ENCODE data around the gene INPP5D. TPM values are rescaled to one million over a fixed set of nuclear protein-coding genes. Genes with fewer than 3 reads are reported as not detected.

Gene INPP5D
- total RNA-seq, 1 donor from 2014 or later, result 58.5 TPM

DNA sequence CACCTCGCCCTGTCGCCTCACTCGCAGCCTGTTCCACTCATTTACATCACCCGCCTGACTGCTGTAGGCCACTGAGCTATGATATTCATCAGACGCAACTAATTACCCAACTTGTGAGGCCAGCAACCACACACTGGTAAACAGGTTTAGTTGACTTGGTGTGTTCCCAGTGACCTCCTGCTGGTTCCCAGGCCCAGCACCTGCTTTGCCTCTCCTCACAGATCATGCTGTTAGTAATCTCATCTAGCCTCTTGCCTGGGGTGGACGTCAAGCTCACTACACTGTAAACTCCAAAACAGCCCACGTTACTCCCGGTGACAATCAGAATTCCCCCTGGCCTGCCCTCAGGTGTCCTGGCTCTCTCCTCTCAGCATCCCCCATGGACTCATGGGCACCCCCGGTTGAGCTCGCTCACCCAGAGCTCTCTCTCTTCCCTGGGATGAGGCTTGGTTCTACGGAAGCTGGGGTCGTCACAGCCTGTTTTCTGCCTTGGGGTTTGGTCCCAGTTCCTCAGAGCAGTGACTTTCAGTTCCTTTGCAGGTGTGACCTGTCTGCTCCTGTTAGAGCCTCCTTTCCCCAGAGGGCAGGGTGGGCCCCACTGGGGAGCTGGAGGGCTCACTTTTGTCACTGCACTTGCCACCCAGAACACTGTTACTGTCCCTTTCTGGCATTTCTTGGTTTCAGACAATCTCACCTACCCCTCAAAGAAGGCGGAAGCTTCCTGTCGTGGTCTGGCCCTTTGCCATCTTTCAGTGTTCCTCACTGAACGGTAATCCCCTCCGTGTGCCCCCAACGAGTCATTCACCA lies 40.3 kb downstream of the INPP5D start:
- Mint-ChIP-seq H3K9me3 (no peaks in the 10 kb centered on the region), H3K4me1 (ENCODE audit: low read depth) (peaks cover 41% of the 10 kb centered on the region), H3K27me3 (ENCODE audit: low read depth) (no peaks in the 10 kb centered on the region), H3K27ac (peak overlapping the region; percentile 32), H3K36me3 (ENCODE audit: low read depth) (peaks cover 71% of the 10 kb centered on the region), H3K4me3 (ENCODE audit: low read depth) (no peak overlapping the region)
- intact Hi-C loops (cut with micrococcal nuclease), result no loop called here
- DNase-seq (ENCODE audit: low spot score), result no peak

DNA sequence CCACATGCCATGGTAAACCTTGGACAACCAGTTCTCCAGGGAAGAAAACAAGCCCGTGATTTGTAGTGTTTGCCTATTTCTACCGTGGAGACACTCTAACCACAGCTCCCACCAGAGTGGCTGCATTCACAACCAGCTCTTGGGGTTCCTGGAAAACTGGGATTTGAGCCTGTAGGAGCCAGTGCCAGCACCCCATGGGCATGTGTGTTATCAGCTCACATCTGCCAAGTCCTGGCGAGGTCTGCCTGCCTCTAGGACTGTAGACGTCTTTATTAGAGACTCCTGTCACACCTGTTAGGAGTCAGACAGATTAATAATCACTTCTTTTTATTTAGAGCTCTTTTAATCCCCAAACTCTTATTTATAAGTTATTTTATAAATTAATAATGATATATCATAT lies 41.0 kb downstream of the INPP5D start:
- Mint-ChIP-seq H3K9me3 (no peaks in the 10 kb centered on the region), H3K4me3 (ENCODE audit: low read depth) (no peak overlapping the region), H3K27ac (no peak overlapping the region), H3K4me1 (ENCODE audit: low read depth) (peaks cover 41% of the 10 kb centered on the region), H3K36me3 (ENCODE audit: low read depth) (peaks cover 75% of the 10 kb centered on the region), H3K27me3 (ENCODE audit: low read depth) (no peaks in the 10 kb centered on the region)
- no peak for DNase-seq (ENCODE audit: low spot score)
- intact Hi-C loops (cut with micrococcal nuclease), result no loop called here

DNA sequence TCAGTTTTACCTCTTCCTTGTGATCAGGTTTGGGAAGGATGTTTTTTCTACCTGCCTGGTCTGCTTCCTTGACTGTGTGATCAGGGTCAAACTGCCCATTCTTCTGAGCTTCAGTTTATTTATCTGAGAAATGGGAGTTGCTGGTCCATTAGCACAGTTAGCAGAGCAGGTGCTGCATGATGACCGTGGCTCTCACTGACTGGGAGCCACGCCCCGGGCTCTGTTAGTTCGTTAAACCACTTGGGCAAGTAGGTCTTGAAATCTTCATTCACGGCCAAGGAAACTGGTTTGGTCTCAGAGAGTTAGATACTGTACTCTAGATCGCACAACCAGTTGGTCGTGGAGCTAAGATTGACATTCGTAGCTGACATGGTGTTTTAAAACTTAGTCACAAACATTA lies 41.7 kb downstream of the INPP5D start:
- no peak for DNase-seq (ENCODE audit: low spot score)
- Mint-ChIP-seq H3K9me3 (no peaks in the 10 kb centered on the region), H3K4me1 (ENCODE audit: low read depth) (peaks cover 41% of the 10 kb centered on the region), H3K4me3 (ENCODE audit: low read depth) (no peak overlapping the region), H3K27ac (no peak overlapping the region), H3K36me3 (ENCODE audit: low read depth) (peaks cover 74% of the 10 kb centered on the region), H3K27me3 (ENCODE audit: low read depth) (no peaks in the 10 kb centered on the region)
- intact Hi-C loops (cut with micrococcal nuclease), result no loop called here

DNA sequence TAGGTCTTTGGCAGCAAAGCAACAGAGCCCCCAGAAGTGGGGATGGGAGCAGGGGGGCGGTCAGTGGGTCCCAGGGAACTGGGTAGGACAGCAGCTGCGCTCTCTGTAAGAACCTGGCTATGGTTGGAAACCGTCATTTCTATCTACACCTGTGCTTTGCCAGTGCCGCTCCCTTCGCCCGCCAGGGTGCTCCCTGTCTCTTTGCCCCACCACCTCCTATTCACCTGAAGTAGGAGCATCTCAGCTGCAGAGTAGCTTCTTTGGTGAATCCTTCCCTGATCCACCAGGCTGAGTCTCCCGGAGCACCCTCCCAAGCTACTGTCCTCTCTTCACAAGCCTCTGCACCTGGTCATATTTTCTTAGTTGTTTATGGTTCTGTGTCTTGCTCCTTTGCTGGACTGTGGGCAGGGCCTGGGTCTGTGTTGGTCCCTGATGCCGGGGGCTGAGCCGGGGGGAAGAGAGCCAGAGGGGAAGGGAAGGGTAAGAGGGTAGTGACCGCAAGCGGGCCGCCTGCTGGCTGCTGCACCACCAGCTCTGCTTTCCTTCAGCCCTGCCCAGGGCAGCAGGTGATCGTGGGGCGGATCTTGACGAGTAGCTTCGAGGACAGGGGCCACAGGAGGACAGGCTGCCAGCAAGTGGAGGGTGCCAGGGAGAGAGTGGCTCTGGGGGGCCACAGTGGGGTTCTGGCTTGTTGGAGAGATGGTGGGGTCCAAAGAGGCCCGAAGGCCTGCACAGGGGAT lies 45.2 kb downstream of the INPP5D start:
- peaks cover 30% of the 10 kb centered on the region for H3K4me1 Mint-ChIP-seq (ENCODE audit: low read depth)
- intact Hi-C loops (cut with micrococcal nuclease), result no loop called here
- DNase-seq (ENCODE audit: low spot score), result no peak
- H3K27ac Mint-ChIP-seq, result no peak overlapping the region
- no peaks in the 10 kb centered on the region for H3K9me3 Mint-ChIP-seq
- H3K36me3 Mint-ChIP-seq (ENCODE audit: low read depth), result peaks cover 43% of the 10 kb centered on the region
- H3K4me3 Mint-ChIP-seq (ENCODE audit: low read depth), result no peak overlapping the region
- no peaks in the 10 kb centered on the region for H3K27me3 Mint-ChIP-seq (ENCODE audit: low read depth)

DNA sequence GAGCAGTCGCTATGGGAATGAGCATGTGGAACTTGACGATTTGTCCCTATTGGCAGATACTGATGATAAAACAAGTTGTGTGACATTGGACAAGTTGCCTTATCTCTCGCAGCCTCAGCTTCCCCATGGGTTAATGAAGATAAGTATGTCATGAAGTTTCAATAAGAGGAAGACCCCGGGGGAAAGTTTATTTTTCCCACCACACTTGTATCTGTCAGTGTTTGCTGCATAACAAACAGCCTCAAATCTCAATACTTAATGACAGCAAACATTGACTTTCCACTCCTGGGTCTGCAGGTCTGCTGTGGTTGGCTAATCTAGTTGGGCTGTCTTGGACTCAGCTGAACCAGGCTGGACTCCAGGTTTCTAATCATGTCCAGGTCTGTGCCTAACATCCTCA lies 45.8 kb downstream of the INPP5D start:
- H3K27ac Mint-ChIP-seq, result no peak overlapping the region
- peaks cover 25% of the 10 kb centered on the region for H3K4me1 Mint-ChIP-seq (ENCODE audit: low read depth)
- no peaks in the 10 kb centered on the region for H3K9me3 Mint-ChIP-seq
- no peak for DNase-seq (ENCODE audit: low spot score)
- H3K4me3 Mint-ChIP-seq (ENCODE audit: low read depth), result no peak overlapping the region
- intact Hi-C loops (cut with micrococcal nuclease), result no loop called here
- peaks cover 37% of the 10 kb centered on the region for H3K36me3 Mint-ChIP-seq (ENCODE audit: low read depth)
- no peaks in the 10 kb centered on the region for H3K27me3 Mint-ChIP-seq (ENCODE audit: low read depth)

DNA sequence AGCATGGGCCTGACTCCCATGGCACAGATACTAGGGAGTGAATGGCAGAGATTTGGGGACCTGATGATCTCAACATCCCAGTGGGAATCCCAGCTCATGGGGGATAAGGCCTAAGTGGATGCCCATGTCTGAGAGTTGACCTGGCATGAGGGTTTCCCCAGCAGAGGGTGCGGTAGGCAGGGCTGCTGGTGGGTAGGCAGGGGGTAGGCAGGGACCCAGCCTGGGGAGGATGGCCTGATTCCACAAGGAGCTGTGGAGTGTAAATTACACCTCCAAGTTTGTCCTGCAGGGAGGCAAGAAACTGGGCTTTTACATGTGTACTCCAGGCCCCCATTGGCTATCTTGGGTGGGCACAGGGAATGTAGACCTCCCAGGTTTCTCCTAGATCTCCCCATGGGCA lies 46.9 kb downstream of the INPP5D start:
- intact Hi-C loops (cut with micrococcal nuclease), result no loop called here
- DNase-seq (ENCODE audit: low spot score), result no peak
- Mint-ChIP-seq H3K9me3 (no peaks in the 10 kb centered on the region), H3K36me3 (ENCODE audit: low read depth) (peaks cover 32% of the 10 kb centered on the region), H3K4me1 (ENCODE audit: low read depth) (peaks cover 21% of the 10 kb centered on the region), H3K4me3 (ENCODE audit: low read depth) (no peak overlapping the region), H3K27ac (no peak overlapping the region), H3K27me3 (ENCODE audit: low read depth) (no peaks in the 10 kb centered on the region)

DNA sequence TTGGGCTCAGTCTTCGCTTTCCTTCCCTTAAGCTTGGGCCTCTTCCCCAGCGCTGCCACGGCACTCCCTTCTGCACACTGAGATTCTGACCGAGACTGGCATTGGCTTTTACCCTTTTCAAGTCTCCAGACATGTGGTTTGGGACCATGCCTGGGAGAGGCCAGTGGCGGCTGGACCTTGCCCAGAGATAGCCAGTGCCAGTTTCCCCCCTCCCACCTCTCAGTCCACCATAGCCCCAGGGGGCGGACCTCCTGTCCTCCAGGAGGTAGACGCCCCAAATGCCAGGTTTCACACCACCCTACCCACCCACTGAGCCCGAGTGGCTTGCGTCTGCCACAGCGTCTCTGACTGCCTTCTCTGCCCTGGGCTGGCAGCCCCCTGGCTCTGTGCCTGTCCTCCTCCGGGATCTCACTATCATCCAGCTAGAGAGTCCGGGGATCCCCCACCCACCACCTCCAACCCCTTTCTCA lies 47.7 kb downstream of the INPP5D start:
- no peak overlapping the region for H3K4me3 Mint-ChIP-seq (ENCODE audit: low read depth)
- peaks cover 18% of the 10 kb centered on the region for H3K4me1 Mint-ChIP-seq (ENCODE audit: low read depth)
- no peak for DNase-seq (ENCODE audit: low spot score)
- no peak overlapping the region for H3K27ac Mint-ChIP-seq
- intact Hi-C loops (cut with micrococcal nuclease), result no loop called here
- no peaks in the 10 kb centered on the region for H3K27me3 Mint-ChIP-seq (ENCODE audit: low read depth)
- H3K36me3 Mint-ChIP-seq (ENCODE audit: low read depth), result peaks cover 25% of the 10 kb centered on the region
- H3K9me3 Mint-ChIP-seq, result no peaks in the 10 kb centered on the region

DNA sequence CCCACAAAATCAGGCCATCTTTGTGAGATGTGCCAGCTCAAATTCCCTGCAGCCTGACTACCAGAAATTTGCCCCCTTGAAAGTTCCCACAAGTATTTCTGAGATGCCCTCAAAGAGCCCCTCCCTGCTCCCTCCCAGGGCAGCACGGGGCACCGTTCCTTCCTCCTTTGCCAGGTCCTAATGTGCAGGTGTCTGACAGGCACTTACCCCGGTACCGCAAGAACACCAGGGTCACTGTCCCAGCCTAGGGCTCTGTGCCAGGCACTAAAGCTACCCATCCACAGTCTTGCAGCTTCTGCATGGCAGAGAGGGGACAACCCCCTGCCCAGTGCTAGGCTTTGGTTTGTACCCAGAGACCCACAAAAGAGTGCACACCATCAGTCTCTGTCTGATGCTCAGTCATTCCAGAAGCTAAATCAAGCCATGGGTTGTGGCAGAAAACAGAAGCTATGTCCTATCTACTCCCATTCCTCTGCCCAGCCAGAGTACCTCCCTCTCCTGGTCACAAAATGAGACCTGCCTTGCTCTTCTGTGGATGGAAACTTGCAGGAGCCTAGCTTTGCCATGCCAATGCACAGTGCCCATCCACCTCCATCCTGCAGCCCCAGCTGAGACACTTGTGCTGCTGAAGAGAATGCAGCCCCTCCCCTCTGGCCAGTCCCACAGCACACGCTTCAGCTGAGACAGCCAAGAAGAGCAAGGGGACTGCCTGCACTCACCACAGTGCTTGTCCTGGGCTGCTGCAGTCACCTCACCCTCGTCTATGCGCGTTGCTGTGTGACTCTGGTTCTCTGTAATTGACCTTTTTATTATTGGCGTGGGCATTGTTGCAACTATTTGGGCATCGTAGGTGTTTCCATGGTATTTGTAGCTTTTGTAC lies 48.7 kb downstream of the INPP5D start:
- Mint-ChIP-seq H3K27me3 (ENCODE audit: low read depth) (no peaks in the 10 kb centered on the region), H3K27ac (no peak overlapping the region), H3K36me3 (ENCODE audit: low read depth) (peaks cover 21% of the 10 kb centered on the region), H3K4me3 (ENCODE audit: low read depth) (no peak overlapping the region), H3K9me3 (no peaks in the 10 kb centered on the region), H3K4me1 (ENCODE audit: low read depth) (peaks cover 23% of the 10 kb centered on the region)
- no peak for DNase-seq (ENCODE audit: low spot score)
- intact Hi-C loops (cut with micrococcal nuclease), result no loop called here

DNA sequence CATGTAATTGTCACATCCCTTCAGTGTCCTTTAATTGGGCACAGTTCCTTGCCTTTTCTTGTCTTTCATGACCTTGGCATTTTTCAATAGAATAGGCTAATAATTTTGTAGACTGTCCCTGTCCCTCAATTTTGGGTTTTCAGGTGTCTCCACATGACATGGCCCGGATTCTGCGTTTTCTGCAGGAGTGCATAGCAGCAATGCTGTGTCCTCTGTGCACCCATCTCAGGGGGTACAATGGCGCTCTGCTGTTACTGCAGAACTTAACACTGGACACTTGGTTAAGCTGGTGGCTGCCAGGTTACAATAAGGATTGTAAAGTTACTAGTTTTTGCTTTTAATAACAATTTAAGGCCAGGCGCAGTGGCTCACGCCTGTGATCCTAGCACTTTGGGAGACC lies 51.3 kb downstream of the INPP5D start:
- no peak for DNase-seq (ENCODE audit: low spot score)
- Mint-ChIP-seq H3K9me3 (no peaks in the 10 kb centered on the region), H3K27me3 (ENCODE audit: low read depth) (no peaks in the 10 kb centered on the region), H3K4me1 (ENCODE audit: low read depth) (peaks cover 37% of the 10 kb centered on the region), H3K36me3 (ENCODE audit: low read depth) (peaks cover 8% of the 10 kb centered on the region), H3K4me3 (ENCODE audit: low read depth) (no peak overlapping the region), H3K27ac (no peak overlapping the region)
- intact Hi-C loops (cut with micrococcal nuclease), result no loop called here

DNA sequence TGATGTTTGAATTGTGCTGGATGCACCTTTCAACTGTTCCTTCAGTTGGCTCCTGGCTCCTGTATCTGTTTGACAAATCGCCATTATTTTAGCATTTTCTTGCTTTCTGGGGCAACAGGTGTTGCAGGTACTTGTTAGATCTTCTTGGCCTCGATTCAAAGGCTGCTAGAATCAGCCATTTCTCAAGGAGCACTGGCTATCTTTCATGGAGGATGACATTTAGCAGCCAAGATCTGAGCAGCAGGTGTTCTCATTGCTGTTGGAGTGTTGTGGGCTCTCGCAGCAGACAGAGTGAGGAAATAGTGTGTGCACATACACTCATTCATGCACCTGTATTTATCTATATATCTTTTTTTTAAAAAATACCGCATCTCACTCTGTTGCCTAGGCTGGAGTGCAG lies 52.2 kb downstream of the INPP5D start:
- Mint-ChIP-seq H3K27me3 (ENCODE audit: low read depth) (no peaks in the 10 kb centered on the region), H3K27ac (no peak overlapping the region), H3K4me1 (ENCODE audit: low read depth) (peaks cover 36% of the 10 kb centered on the region), H3K4me3 (ENCODE audit: low read depth) (no peak overlapping the region), H3K9me3 (no peaks in the 10 kb centered on the region), H3K36me3 (ENCODE audit: low read depth) (peaks cover 10% of the 10 kb centered on the region)
- intact Hi-C loops (cut with micrococcal nuclease), result no loop called here
- no peak for DNase-seq (ENCODE audit: low spot score)

DNA sequence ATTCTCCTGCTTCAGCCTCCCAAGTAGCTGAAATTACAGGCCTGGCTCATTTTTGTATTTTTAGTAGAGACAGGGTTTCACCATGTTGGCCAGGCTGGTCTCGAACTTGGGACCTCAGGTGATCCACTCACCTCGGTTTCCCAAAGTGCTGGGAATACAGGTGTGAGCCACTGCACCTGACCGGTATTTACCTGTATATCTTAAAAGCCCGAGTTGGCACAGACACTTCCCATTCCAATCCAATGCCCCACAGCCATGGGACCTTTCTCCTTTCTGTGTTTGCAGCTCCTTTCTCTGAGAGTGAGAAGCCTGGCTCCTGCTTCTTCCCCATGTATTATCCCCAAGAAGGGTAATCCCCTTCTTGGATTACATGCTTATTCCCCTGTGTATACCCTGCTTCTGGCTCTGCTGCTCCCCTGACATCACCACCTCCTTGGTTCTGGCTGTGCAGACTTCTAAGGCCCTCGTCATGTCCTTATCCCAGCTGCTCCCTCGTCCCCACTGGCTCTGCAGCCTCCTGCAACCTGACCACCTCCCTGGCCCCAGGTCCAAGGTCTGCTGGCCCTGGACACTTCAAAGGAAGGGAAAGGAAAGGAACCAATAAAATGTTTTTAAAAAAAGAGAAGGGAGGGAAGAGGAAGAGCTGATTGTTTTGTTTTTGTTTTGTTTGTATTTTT lies 52.8 kb downstream of the INPP5D start:
- Mint-ChIP-seq H3K36me3 (ENCODE audit: low read depth) (peaks cover 14% of the 10 kb centered on the region), H3K27me3 (ENCODE audit: low read depth) (no peaks in the 10 kb centered on the region), H3K4me1 (ENCODE audit: low read depth) (peaks cover 37% of the 10 kb centered on the region), H3K4me3 (ENCODE audit: low read depth) (no peak overlapping the region), H3K27ac (peak overlapping the region; percentile 11), H3K9me3 (no peaks in the 10 kb centered on the region)
- intact Hi-C loops (cut with micrococcal nuclease), result no loop called here
- DNase-seq (ENCODE audit: low spot score), result no peak

DNA sequence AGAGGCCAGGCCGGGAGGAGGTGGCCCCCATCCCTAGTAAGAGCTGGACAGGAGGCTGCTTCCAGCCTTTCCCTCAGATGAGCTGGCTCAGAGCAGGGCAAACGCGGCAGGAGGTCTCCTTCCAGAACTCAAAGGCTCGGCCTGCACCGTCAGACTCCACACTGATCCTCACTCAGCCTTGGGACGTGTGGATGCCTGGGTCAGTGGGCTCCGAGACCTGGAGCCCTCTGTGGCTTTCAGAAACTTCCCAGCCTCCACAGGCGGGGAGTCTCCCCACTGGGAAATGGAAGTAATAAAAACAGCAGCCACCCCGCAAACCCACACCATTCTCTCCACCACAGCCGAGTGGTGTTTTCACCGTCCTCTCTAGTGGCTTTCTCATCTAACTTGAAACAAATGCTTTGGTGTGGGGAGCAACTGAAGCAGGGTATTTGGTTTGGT lies 54.3 kb downstream of the INPP5D start:
- peaks cover 29% of the 10 kb centered on the region for H3K4me1 Mint-ChIP-seq (ENCODE audit: low read depth)
- H3K4me3 Mint-ChIP-seq (ENCODE audit: low read depth), result no peak overlapping the region
- H3K36me3 Mint-ChIP-seq (ENCODE audit: low read depth), result peaks cover 28% of the 10 kb centered on the region
- no peaks in the 10 kb centered on the region for H3K27me3 Mint-ChIP-seq (ENCODE audit: low read depth)
- no peak for DNase-seq (ENCODE audit: low spot score)
- intact Hi-C loops (cut with micrococcal nuclease), result no loop called here
- no peaks in the 10 kb centered on the region for H3K9me3 Mint-ChIP-seq
- H3K27ac Mint-ChIP-seq, result no peak overlapping the region

Measured in activated T-helper 2 cell treated with anti-CD3 and anti-CD28 coated beads, Interferon-gamma antibody, Interleukin-2, Interleukin-4, amounts not matched to agents 10 μg/mL and 5 μg/mL and 100 μg/mL, durations not matched to agents 14 hours and 24 hours and 36 hours (primary cell).